HFF-Myc (cell line): Measurements from ENCODE around the gene TBL1X.

ENCODE experiments used
- DNase-seq: peaks from one replicate; pipeline ENCODE4 v3.0.0-alpha.2; 2011; ENCODE audit warnings: low read depth; ENCODE audit errors: extremely low read depth
- H3K4me3 ChIP-seq: replicated peaks from 2 replicates; pipeline ENCODE4 v1.5.1; 2011; ENCODE audit warnings: low read depth, mild to moderate bottlenecking, control low read depth, low read length
- CTCF ChIP-seq: IDR thresholded peaks from 2 replicates; pipeline ENCODE4 v1.5.1; 2012; ENCODE audit warnings: mild to moderate bottlenecking, low read depth, low read length, control low read depth; ENCODE audit errors: missing control alignments

Gene TBL1X

DNA sequence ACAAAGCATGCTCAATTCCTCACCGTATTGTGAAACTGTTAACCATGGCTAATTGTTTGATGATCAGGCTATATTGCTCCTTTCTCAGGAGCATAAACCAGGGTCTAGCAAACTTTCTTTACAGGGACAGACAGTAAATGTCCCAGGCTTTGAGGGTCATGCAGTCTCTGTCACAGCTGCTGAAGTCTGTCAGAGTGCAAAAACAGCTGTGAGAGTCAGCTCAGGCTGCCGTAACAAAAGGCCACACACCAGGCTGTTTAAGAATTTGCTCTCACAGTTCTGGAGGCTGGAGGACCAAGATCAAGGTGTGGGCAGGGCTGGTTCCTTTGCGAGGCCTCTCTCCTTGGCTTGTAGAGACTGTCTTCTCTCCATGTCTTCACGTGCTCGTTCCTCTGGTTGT, 225.2 kb downstream of the TBL1X start:
- no peak for DNase-seq
- no peak overlapping the region for H3K4me3 ChIP-seq
- TF ChIP-seq CTCF = no peak

GRCh38 chrX:9693307-9694001, 228.6 kb downstream of the TBL1X start:
- no peak overlapping the region for H3K4me3 ChIP-seq
- no peak for TF ChIP-seq CTCF
- no peak for DNase-seq

GRCh38 chrX:9698576-9698975, 233.7 kb downstream of the TBL1X start:
- no peak for TF ChIP-seq CTCF
- no peak for DNase-seq
- H3K4me3 ChIP-seq = no peak overlapping the region

DNA sequence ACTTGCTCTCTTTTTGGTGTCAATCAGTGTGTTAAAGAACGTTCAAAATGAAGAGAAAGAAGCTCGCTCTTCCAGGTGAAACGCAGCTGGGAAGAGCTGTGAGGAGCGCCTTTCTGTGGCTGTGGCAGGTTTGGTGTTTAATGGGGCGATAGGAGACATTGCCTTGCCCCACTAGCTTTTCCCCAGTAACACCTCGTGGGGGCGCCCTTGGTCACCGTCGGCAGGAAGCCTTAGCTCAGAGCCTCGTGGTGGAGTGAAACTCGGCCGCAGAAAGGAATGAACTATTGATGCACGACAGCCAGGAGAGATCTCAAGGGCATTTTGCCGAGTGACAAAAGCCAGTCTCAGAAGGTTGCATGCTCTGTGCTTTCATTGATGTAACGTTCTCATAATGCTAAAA, 235.7 kb downstream of the TBL1X start:
- DNase-seq = no peak
- H3K4me3 ChIP-seq = no peak overlapping the region
- no peak for TF ChIP-seq CTCF

- TF ChIP-seq CTCF = no peak
- no peak for DNase-seq
- no peak overlapping the region for H3K4me3 ChIP-seq
These were observed 236.9 kb downstream of the TBL1X start for GRCh38 chrX:9701790-9702189.

- TF ChIP-seq CTCF = no peak
- no peak overlapping the region for H3K4me3 ChIP-seq
- DNase-seq = no peak
These were observed 238.5 kb downstream of the TBL1X start for GRCh38 chrX:9703406-9703805.
